GM19193 (cell line): ENCODE data around the gene SHISA9.

Experiments
- POLR2A ChIP-seq: IDR thresholded peaks from 4 replicates; pipeline ENCODE4 v1.6.1; 2011; ENCODE audit not compliant: insufficient read depth, insufficient read length; ENCODE audit errors: extremely low read depth

Gene SHISA9

DNA sequence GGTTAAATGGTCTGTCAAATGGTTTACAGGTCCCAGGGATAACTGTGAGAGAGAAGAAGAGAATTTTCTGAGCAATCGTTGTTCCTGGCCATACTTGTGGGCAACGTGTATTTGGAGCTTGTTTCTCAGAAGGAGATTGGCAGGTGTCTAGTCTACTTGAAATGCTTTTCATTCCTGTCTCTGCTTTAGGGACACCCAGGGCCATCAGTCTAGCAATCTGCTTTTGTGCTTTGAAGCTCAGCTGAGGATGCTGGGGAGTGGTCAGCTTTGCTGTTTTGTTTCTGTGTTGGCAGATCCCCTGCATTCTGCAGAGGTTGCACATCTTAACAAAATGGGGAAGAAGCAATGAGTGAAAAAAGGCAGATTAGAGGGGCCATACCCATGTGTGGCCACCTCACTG is 193.7 kb downstream of the SHISA9 start:
- TF ChIP-seq POLR2A = no peak

DNA sequence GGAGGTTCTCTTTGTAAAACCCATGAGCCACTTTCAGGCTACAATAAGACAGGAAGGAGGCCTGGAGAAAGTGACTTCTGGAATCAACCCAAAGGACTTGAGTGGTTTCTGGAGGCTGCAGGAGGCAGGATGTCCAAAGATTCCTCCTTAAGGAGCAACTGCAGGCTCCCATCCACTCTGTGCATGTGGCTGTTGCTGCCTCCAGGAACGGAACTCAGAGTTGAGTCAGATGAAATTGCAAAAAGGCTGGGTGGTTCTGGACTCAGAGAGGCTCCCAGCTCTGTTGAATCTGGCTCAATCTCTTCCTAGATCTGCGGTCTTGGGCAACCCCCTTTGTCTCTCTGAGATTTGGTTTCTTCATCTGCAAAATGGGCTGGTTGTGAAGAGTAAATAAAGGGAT is 197.1 kb downstream of the SHISA9 start:
- no peak for TF ChIP-seq POLR2A

DNA sequence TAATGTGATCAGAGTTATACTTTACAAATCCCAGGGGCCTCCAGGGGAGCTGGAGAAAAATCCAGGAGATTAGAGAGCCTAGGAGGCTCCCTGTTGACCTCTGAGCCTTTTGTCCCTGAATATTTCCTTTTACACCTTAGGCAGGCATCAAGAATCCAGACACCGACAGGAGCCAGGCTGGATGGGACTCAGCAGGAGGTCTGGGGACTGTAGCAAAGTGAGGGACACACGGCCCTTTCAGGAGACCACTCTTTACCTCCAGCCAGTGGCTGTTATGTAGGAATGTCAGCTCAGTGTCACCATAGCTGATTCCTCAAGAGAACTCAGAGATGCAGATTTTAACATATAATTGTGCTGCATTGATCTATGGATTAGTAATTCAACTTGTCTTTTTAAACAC is 198.4 kb downstream of the SHISA9 start:
- TF ChIP-seq POLR2A = no peak

DNA sequence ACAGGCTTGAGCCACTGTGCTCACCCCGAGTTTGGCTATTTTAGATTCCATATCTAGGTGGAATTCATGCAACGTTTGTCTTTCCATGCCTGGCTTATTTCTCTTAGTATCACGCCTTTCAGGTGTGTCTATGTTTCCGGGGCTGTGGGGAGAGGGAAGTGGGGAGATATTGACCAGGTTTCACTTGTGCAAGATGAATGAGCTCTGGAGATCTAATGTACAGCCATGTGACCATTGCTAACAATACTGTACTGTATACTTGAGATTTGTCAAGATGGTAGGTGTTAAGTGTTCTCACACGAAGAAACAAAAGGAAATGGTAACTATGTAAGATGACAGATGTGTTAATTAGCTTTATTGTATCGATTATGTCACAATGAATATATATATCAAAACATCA is 199.6 kb downstream of the SHISA9 start:
- TF ChIP-seq POLR2A = no peak

DNA sequence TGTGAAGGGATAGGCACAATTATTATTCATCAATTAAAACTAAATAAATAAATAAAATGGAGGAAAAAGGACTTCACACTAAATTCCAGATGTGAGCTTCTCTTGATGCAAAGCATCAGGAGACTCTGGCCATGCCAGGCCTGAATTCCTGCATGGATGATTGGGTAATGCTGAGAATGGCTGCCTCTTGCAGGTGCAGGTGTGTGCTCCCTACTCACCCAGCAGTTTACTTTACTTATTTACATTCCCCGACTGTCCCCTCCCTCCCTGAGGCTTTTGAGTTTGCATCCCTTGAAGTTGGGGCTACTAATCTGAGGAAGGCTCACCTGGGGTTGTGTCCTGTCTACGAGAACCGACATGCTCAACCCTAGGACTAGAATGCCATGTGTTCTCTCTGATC is 200.4 kb downstream of the SHISA9 start:
- no peak for TF ChIP-seq POLR2A

DNA sequence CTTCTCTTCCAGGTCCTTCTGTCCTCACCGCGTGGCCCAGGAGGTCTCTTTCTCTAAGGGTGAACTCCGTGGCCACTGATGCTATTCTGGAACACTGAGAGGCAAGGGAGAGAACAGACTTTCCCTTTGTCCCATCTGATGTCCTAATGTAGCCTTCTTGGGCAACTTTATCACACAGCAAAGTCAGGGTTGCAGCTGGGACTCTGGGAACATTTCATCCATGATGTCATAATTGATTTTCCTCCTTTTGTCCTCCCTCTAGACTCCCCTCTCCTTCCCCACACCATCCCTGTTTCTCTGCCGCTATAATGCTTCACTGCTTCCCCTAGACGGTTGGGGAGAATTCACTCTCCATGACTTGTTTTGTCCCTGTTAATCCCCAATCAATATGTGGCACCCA is 201.0 kb downstream of the SHISA9 start:
- no peak for TF ChIP-seq POLR2A

DNA sequence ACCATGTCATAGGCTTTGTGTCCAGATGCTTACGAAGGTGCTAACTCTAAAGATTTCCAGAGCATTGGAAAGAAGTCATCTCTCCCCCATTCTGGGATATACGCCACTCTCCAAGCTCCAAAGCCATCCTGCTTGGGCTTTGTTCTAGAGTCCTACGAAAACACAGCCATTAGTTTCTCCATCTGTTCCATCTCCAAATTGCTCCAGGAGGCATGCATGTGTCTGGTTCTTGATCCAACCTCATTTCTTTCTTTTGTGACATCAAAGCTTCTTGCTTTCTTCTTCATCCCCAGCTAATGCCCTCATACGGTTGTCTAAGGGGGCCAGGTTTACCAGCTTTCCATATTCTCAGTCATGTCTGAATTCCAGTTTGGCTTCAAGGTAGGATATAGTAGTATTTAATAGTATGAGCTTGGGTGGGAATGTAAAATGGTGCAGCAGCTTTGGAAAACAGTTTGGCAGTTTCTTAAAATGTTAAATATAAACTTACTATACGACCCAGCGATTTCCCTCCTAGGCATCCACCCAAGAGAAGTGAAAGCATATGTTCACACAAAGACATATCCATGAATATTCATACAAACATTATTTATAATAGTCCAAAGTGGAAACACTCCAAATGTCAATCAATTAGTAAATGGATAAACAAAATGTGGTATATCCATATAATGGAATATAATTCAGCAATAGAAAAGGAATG is 202.6 kb downstream of the SHISA9 start:
- no peak for TF ChIP-seq POLR2A

DNA sequence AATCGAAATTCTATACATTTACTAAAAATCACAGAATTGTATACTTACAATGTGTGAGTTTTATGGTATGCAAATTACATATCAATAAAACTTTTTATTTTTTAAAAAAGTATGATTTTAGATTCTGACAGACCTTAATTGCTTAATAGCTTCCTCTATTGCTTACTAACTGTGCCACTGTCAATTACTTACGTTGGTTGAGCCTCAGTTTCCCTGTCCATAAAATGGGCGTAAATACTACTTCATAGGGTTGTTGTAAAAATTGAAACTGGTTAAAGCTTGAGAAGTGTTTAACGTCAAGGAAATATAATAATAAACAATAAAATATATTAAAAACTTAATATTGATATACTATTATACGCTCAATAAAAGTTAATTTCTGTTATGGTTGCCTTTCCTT is 203.4 kb downstream of the SHISA9 start:
- no peak for TF ChIP-seq POLR2A

DNA sequence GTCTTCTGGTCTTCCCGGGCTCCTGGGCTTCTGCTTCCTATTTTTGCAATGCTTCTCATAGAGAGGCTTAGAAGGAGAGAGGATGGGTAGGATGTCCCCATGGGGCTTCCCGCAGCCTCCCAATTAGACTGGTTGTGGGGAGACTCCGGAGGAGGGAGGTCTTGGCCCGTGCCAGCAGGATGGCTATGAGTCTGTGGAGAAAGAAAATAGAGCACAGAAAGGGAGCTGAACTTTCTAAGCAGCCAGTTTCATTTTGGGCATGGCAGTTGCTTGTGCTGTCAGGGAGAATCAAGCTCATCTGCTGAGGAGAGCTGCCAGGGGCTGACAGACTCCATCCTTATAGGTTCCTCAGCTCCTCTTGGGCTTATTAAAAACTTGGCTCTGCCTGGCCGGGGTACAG is 204.0 kb downstream of the SHISA9 start:
- TF ChIP-seq POLR2A = no peak

DNA sequence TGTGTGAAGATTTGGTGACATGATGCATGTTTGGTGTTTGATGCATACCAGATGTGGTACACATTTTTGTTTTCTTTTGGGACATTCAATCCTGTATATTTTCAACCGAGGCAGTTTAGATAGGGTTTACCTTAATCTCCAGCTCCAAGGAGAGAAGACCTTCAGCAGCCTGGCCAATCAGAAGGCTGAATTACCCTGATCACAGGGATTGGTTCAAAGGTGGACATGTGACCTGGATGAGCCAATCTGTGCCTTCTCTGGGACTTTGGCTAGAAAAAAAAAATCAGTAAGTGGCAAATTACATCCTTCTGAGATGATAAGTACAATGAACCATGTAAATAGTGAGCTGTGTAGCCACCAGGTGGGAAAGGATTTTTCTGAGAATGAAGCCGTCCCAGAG is 205.1 kb downstream of the SHISA9 start:
- TF ChIP-seq POLR2A = no peak

DNA sequence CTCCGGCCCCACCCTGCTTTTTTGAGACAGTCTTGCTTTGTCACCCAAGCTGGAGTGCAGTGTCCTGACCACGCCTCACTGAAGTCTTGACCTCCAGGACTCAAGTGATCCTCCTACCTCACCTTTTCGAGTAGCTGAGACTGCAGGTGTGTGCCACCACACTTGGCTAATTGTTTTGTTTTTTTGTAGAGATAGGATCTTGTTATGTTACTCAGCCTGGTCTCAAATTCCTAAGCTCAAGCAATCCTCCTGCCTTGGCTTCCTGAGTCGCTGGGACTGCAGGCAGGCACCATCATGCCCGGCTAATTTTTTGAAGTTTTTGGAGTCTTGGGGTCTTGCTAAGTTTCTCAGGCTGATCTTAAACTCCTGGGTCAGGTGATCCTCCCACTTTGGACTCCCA is 206.7 kb downstream of the SHISA9 start:
- TF ChIP-seq POLR2A = no peak

DNA sequence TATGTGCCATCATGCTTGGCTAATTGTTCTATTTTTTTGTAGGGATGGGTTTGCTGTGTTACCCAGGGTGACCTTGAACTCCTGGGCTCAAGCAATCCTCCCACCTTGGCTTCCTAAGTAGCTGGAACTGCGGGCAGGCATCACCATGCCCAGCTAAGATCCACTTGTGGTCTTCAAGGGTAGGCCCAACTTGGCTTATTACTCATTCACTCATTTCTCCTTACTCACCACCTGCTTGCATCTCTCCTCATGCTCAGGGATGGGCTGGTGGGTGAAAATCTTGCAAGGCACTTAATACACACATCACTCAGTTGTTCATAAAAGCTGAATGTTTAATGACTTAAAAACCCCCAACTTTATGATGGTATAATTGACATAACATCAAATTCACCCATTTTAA is 207.8 kb downstream of the SHISA9 start:
- TF ChIP-seq POLR2A = no peak

DNA sequence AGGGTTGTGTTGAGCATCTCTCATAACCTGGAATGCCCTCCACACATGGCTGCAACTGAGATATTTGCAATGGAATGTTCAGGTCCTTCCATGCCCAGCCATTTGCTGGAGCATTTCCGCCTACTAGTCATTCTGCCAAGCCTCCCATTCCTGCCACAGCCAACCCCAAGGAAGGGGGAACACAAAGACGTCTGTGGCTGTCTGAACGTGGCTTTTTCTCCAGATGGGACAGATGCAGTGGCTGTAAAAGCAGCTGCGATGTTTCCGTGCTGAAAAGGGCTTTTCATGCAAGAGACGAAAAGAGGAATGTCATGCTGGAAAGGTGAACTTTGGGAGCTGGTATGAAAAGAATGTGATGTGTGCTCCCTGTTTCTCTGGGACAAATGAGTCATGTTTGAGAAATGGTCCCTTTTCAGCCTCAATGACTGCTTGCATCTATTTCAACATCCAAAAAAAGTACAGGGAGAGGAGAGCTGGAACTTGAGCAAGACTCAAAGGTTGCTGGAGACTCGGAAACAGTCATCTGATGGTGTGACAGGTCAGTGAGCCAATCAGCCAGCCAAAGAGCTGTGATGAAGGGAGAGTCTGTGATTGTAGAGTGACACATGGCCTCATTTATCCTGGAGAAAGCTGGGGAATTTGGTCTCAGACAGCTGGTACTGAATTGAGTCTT is 208.9 kb downstream of the SHISA9 start:
- no peak for TF ChIP-seq POLR2A

DNA sequence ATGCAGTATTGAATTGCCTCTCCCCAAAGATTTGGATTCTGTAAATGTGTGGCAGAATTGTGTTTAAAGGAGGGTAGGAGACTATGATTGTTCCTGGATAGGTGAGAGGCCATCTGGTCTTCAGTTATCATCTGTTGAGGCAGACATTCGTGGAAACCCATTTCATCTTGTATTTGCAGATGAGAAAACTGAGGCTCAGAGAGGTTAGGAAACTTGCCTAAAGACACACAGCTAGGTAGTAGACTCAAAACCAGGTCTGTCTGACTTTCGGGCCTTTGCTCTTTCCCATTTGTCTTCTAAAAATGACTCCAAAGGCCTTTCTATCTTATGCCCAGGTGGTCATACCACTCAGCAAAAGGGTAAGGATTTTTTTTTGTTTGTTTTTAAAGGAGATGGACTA is 210.3 kb downstream of the SHISA9 start:
- TF ChIP-seq POLR2A = no peak

DNA sequence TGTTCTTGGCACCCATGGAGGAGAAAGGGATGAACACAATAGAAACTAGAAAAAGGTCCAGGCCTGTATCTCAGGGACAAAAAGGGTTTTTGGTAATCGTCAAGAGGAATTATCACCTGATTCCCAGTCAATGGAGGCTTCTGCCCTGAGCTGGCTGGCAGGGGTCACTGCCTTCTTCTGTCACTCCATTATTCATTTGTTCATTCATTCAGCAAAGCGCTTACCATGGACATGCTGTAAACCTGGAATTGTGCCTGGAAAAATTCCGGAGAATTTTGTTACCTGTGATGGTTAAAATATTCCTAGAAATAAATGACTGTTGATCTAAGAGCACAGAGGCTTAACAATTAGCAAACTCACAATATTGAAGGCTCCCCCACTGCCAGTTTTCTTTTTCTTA is 212.3 kb downstream of the SHISA9 start:
- TF ChIP-seq POLR2A = no peak

DNA sequence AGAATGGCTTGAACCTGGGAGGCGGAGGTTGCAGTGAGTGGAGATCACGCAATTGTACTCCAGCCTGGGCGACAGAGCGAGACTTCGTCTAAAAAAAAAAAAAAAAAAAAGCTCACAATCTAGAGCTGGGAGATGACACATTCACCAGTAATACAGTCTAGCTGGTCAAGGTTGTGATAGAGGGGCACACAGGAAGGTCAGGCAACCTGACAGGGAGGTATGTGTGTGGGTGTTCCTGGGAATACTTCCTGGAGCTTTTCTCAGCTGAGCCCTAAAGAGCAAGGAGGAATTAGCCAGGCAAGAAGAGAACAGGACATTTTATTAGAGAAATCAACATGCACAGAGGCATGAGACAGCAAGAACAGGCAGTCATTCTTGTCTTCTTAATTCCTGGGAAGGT is 216.7 kb downstream of the SHISA9 start:
- TF ChIP-seq POLR2A = no peak
